ENCODE results near the gene MXI1. TPM values are rescaled to one million over a fixed set of nuclear protein-coding genes. Genes with fewer than 3 reads are reported as not detected.
"Not testable (repeated sequence)": the region's sequence is repeated elsewhere in the genome, so short reads cannot be mapped to it uniquely, and the experiment has no call there.

The MXI1 gene
- total RNA-seq, 2 experiments from 2014 or later, result 24.4 to 26.7 TPM

DNA sequence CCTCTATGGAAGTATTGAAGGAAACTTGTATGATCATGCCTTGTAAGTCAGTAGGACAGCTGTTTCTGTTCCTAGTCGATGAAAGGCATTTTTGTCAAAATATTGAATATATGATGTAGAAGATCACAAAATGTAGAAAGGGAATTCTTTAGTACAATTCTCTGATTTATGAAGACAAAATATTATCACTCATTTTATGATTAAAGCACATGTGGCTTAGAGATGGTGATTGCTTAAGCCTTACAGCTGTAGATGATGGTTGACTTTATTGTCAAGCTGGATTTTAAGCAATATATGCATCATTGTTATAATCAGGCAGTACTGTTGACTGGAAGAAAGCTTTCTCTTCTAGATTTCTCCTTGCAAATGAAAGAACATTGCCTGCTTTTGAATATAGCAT lies 26.4 kb downstream of the MXI1 start:
- Mint-ChIP-seq H3K9me3 (peaks cover 3% of the 10 kb centered on the region), H3K36me3 (peaks cover 21% of the 10 kb centered on the region), H3K27ac (no peak overlapping the region), H3K27me3 (no peaks in the 10 kb centered on the region), H3K4me1 (peaks cover 14% of the 10 kb centered on the region), H3K4me3 (no peak overlapping the region)
- DNase-seq, result no peak

GRCh38 chr10:110237894-110238480 lies 30.6 kb downstream of the MXI1 start:
- DNase-seq, result no peak
- Mint-ChIP-seq H3K4me3 (no peak overlapping the region), H3K27ac (no peak overlapping the region), H3K4me1 (peaks cover 22% of the 10 kb centered on the region), H3K27me3 (no peaks in the 10 kb centered on the region), H3K36me3 (peaks cover 27% of the 10 kb centered on the region), H3K9me3 (peaks cover 4% of the 10 kb centered on the region)

DNA sequence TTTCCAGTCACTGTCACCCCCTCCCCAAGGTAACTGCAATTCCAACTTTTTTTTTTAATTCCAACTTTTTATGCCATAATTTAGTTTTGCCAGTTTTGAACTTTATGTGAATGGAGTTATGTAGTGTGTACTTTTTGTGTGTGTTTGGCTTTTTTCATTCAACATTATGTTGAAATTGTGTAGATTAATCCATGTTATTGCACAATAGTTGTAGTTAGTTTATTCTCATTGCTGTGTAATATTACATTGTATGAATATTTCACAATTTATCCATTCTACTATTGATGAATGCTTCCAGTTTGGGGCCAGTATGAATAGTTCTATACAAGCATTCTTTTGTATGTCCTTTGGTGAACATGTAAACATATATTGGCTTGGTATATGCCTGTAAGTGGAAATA lies 32.5 kb downstream of the MXI1 start:
- Mint-ChIP-seq H3K27ac (no peak overlapping the region), H3K36me3 (peaks cover 27% of the 10 kb centered on the region), H3K4me1 (peaks cover 27% of the 10 kb centered on the region), H3K27me3 (no peaks in the 10 kb centered on the region), H3K9me3 (peaks cover 4% of the 10 kb centered on the region), H3K4me3 (no peak overlapping the region)
- DNase-seq, result no peak

DNA sequence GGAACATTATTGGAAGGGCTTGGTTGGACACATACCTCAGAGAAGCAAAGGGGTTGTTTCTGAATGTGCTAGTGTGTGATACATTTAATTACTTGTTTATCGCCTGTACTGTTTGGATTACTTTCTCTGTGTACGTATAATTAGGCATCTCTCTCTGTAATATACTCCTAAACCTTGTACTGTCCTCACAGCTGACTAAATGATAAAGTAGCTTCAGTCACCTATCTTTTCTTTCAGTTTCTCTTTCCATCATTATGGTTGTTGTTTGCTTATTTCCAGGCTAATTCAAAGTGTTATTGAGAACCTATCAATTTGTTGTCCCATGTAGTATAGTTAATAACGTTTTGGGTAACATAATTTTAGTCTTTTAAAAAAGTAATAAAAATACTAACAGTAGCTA lies 34.0 kb downstream of the MXI1 start:
- peaks cover 27% of the 10 kb centered on the region for H3K4me1 Mint-ChIP-seq
- H3K27ac Mint-ChIP-seq, result no peak overlapping the region
- H3K36me3 Mint-ChIP-seq, result peaks cover 36% of the 10 kb centered on the region
- no peak for DNase-seq
- no peak overlapping the region for H3K4me3 Mint-ChIP-seq
- H3K27me3 Mint-ChIP-seq, result peaks cover 4% of the 10 kb centered on the region
- peaks cover 4% of the 10 kb centered on the region for H3K9me3 Mint-ChIP-seq

DNA sequence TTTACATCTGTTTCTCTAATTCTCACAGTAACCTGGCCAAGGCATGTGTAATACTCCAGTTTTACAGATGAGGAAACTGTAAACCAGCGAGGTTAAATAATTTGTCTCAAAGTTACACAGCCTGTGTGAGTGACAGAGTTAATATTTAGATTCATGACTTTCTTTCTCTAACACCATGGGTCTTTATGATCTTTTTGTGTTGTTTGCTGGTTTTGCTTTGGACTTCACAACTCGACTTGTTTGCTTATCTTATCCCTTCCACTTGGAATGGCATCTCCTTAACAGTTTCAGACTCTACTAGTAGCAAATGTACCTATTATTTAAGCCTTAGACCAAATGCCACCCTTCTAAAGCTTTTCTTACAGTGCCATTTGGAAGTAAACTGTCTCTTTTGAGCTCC lies 34.4 kb downstream of the MXI1 start:
- H3K4me1 Mint-ChIP-seq, result peaks cover 27% of the 10 kb centered on the region
- peaks cover 4% of the 10 kb centered on the region for H3K27me3 Mint-ChIP-seq
- no peak overlapping the region for H3K4me3 Mint-ChIP-seq
- no peak overlapping the region for H3K27ac Mint-ChIP-seq
- DNase-seq, result no peak
- peaks cover 40% of the 10 kb centered on the region for H3K36me3 Mint-ChIP-seq
- peaks cover 4% of the 10 kb centered on the region for H3K9me3 Mint-ChIP-seq

GRCh38 chr10:110242511-110242910 lies 35.1 kb downstream of the MXI1 start:
- H3K4me3 Mint-ChIP-seq, result no peak overlapping the region
- H3K27ac Mint-ChIP-seq, result no peak overlapping the region
- no peak for DNase-seq
- H3K36me3 Mint-ChIP-seq, result peaks cover 39% of the 10 kb centered on the region
- H3K4me1 Mint-ChIP-seq, result peaks cover 27% of the 10 kb centered on the region
- peaks cover 4% of the 10 kb centered on the region for H3K27me3 Mint-ChIP-seq
- peaks cover 4% of the 10 kb centered on the region for H3K9me3 Mint-ChIP-seq

DNA sequence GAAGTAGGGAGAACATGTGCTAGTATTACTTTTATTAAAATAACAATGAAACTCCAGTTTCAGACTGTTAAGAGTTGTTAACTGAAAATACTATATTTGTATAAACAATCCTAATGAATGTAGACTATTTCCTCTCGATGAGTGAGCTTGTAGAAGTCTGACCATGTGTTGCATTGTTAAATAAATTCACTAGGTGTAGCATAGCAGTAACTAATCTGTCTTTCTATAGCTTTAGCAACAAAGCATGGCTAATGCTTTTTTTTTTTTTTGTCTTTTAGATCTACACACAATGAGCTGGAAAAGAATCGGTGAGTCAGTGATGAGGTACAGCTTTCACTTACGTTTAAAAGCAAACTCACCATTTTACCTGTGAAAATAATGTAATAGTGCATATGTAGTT lies 37.1 kb downstream of the MXI1 start:
- H3K9me3 Mint-ChIP-seq, result no peaks in the 10 kb centered on the region
- peaks cover 4% of the 10 kb centered on the region for H3K27me3 Mint-ChIP-seq
- DNase-seq, result no peak
- H3K4me3 Mint-ChIP-seq, result no peak overlapping the region
- H3K4me1 Mint-ChIP-seq, result peaks cover 24% of the 10 kb centered on the region
- H3K36me3 Mint-ChIP-seq, result peaks cover 29% of the 10 kb centered on the region
- H3K27ac Mint-ChIP-seq, result no peak overlapping the region

DNA sequence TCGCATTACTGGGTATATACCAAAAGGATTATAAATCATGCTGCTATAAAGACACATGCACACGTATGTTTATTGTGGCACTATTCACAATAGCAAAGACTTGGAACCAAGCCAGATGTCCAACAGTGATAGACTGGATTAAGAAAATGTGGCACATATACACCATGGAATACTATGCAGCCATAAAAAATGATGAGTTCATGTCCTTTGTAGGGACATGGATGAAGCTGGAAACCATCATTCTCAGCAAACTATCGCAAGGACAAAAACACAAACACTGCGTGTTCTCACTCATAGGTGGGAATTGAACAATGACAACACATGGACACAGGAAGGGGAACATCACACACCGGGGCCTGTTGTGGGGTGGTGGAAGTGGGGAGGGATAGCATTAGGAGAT lies 40.4 kb downstream of the MXI1 start:
- DNase-seq, H3K4me3 Mint-ChIP-seq, H3K27ac Mint-ChIP-seq, H3K9me3 Mint-ChIP-seq, H3K27me3 Mint-ChIP-seq: not testable (repeated sequence)
- Mint-ChIP-seq H3K4me1 (peaks cover 31% of the 10 kb centered on the region), H3K36me3 (peaks cover 30% of the 10 kb centered on the region)

DNA sequence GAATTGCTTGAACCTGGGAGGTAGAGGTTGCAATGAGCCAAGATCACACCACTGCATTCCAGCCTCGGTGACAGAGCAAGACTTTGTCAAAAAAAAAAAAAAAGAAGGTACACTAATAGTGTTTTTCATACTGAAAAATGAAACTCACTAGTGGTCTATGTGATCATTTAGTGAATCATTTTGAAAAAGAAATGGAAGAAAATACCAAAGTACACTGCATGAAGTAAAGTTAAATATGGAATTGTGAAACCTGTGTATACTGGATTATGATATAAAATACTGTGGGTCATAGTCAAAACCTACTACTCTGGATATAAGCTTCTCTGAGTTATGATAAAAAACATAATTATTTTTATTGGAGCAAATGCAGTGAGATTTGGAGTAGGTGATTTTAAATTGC lies 42.1 kb downstream of the MXI1 start:
- peaks cover 34% of the 10 kb centered on the region for H3K4me1 Mint-ChIP-seq
- not testable (repeated sequence) for H3K9me3 Mint-ChIP-seq, H3K4me3 Mint-ChIP-seq, H3K27me3 Mint-ChIP-seq
- H3K36me3 Mint-ChIP-seq, result peaks cover 35% of the 10 kb centered on the region
- peak; percentile 20 for DNase-seq
- peak overlapping the region; percentile 4 for H3K27ac Mint-ChIP-seq

DNA sequence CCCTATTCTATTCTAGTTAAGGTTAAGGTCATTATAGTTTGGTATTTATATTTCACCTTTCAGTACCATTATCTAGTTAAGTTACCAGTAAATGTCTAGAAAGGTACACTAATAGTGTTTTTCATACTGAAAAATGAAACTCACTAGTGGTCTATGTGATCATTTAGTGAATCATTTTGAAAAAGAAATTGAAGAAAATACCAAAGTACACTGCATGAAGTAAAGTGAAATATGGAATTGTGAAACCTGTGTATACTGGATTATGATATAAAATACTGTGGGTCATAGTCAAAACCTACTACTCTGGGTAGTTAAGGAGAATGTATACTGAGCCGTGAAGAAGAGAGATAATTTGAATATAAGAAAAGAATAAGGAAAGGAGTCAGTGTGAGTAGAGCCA lies 44.0 kb downstream of the MXI1 start:
- H3K4me3 Mint-ChIP-seq, result peak overlapping the region; percentile 7
- not testable (repeated sequence) for H3K27me3 Mint-ChIP-seq, H3K9me3 Mint-ChIP-seq, DNase-seq
- peak overlapping the region; percentile 76 for H3K27ac Mint-ChIP-seq
- peaks cover 31% of the 10 kb centered on the region for H3K4me1 Mint-ChIP-seq
- peaks cover 45% of the 10 kb centered on the region for H3K36me3 Mint-ChIP-seq

GRCh38 chr10:110252151-110252550 lies 44.7 kb downstream of the MXI1 start:
- Mint-ChIP-seq H3K4me1 (peaks cover 31% of the 10 kb centered on the region), H3K4me3 (no peak overlapping the region), H3K27ac (no peak overlapping the region), H3K36me3 (peaks cover 43% of the 10 kb centered on the region), H3K27me3 (no peaks in the 10 kb centered on the region), H3K9me3 (peaks cover 3% of the 10 kb centered on the region)
- no peak for DNase-seq

GRCh38 chr10:110254467-110254866 lies 47.1 kb downstream of the MXI1 start:
- H3K27ac Mint-ChIP-seq, result no peak overlapping the region
- H3K4me3 Mint-ChIP-seq, result no peak overlapping the region
- no peaks in the 10 kb centered on the region for H3K27me3 Mint-ChIP-seq
- H3K9me3 Mint-ChIP-seq, result peaks cover 3% of the 10 kb centered on the region
- DNase-seq, result no peak
- H3K36me3 Mint-ChIP-seq, result peaks cover 34% of the 10 kb centered on the region
- peaks cover 27% of the 10 kb centered on the region for H3K4me1 Mint-ChIP-seq

DNA sequence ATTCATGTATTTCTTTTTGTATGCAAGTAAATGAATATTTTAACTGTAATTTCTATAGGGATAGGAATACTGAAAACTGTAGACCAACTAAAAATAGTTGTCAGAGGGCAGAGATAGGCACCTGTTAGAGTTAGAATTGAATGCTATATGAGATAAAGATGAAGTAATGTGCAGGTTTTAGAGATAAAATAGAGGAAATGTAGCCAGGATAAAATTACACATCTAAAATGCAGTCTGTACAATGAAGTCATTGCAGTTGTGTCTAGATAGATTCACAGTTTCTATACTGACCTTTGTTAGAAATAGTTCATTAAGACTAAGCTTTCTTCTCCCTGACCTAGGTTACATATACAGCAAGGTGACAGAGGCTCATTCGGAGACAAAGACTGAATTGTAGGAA lies 51.1 kb downstream of the MXI1 start:
- peaks cover 3% of the 10 kb centered on the region for H3K9me3 Mint-ChIP-seq
- peaks cover 5% of the 10 kb centered on the region for H3K4me1 Mint-ChIP-seq
- H3K27me3 Mint-ChIP-seq, result no peaks in the 10 kb centered on the region
- H3K4me3 Mint-ChIP-seq, result no peak overlapping the region
- DNase-seq, result no peak
- no peak overlapping the region for H3K27ac Mint-ChIP-seq
- H3K36me3 Mint-ChIP-seq, result peaks cover 32% of the 10 kb centered on the region

- Mint-ChIP-seq H3K4me3 (no peak overlapping the region), H3K36me3 (peaks cover 28% of the 10 kb centered on the region), H3K27ac (no peak overlapping the region), H3K27me3 (no peaks in the 10 kb centered on the region), H3K4me1 (peaks cover 3% of the 10 kb centered on the region), H3K9me3 (peaks cover 3% of the 10 kb centered on the region)
- DNase-seq, result no peak
Observed at GRCh38 chr10:110259317-110259716, 51.9 kb downstream of the MXI1 start.

DNA sequence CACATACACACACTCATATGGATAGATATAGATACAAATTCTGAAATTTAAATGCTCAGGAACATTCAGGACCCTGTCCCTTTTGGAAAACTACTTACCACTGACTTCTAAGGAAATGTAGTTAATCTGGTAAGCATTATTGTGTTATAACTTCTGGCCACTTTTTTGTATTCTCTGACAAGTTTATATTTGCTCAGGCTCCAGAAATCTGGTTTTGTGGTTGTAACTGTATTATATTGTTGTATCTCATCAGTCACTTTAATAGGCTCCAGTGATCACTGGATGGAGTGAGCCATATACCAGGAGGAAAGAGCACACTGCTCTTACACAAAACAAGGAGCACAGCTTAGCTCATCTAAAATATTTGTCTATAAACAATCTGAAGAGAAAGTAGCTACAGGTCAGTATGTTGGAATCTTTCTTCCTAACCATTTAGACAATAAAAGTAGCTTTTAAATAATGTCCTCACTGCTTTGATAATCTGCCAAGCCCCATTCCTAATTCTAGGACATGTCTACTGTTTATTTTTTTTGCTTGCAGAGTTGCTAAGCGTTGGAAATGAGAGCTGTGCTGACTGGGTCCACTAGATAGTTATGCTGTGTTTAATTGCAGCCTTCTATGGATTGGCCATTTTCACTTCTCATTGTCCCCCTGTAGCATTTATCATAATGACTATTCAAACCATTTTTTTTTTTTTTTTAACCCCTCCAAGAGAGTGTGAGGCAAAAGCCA lies 53.5 kb downstream of the MXI1 start:
- H3K4me3 Mint-ChIP-seq, result no peak overlapping the region
- H3K36me3 Mint-ChIP-seq, result peaks cover 12% of the 10 kb centered on the region
- H3K9me3 Mint-ChIP-seq, result peaks cover under 1% of the 10 kb centered on the region
- H3K27ac Mint-ChIP-seq, result no peak overlapping the region
- no peak for DNase-seq
- no peaks in the 10 kb centered on the region for H3K4me1 Mint-ChIP-seq
- H3K27me3 Mint-ChIP-seq, result no peaks in the 10 kb centered on the region

DNA sequence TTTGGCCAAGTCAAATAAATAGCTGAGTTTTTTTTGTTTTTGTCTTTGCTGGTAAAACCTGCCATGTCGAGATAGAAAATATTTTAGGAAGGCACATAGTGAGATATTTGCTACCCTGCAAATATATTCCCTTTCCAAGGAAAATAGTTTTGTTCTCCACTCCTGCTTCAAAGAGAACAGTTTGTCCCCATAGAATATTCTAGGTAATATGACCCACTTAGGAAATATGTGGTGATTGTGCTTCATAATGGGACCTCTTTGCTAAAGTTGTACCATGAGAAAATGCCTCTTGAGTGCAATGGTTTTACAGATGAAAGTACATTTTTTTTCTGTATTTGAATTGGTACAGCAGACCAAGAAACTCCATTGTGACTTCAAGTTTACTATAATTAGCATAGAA lies 55.8 kb downstream of the MXI1 start:
- Mint-ChIP-seq H3K9me3 (no peaks in the 10 kb centered on the region), H3K4me1 (no peaks in the 10 kb centered on the region), H3K36me3 (peaks cover 3% of the 10 kb centered on the region), H3K27ac (no peak overlapping the region), H3K27me3 (no peaks in the 10 kb centered on the region), H3K4me3 (no peak overlapping the region)
- DNase-seq, result no peak
